ENCODE measurements around the gene ARHGAP42.
A peak's percentile ranks its signal among the peaks of the same experiment; 100 is the strongest.
"Not testable (repeated sequence)": the region's sequence is repeated elsewhere in the genome, so short reads cannot be mapped to it uniquely, and the experiment has no call there.

Gene ARHGAP42

DNA sequence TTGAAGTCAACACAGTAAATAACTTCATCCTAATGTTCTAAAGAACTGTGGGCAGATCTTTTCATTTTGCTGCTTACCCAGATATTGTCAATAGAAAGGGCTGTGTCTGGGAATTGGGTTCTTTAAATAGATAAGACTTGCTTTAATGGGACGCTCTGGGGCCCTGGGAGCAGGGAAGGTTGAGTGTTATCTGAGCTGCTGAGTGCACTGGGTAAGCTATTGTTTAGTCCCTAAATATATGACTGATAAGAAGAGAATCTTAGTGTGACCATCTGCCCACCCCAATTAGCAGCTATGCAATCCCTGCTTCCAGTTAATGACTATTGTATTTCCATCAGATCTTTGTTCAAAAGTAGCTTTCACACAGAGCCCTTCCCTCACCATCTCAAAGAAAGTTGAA is 44.4 kb downstream of the ARHGAP42 start:
- no peak for DNase-seq

DNA sequence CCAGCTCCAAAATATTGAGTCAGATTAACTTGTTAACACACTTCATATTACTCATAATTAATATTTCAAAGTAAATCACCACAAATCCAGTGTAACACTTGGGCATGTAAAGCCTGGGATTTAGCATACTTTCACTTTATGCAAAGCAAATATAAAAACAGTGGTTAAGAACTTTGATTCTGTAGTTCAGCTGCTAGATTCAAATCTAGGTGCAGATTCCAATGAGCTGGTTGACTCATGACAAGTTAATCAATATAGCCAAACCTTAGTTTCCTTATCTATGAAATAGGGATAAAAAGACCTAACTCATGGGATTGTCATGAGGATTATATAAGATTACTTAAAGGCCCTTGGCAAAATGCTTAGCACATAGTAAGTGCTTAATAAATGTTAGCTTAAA is 45.9 kb downstream of the ARHGAP42 start:
- DNase-seq = no peak

DNA sequence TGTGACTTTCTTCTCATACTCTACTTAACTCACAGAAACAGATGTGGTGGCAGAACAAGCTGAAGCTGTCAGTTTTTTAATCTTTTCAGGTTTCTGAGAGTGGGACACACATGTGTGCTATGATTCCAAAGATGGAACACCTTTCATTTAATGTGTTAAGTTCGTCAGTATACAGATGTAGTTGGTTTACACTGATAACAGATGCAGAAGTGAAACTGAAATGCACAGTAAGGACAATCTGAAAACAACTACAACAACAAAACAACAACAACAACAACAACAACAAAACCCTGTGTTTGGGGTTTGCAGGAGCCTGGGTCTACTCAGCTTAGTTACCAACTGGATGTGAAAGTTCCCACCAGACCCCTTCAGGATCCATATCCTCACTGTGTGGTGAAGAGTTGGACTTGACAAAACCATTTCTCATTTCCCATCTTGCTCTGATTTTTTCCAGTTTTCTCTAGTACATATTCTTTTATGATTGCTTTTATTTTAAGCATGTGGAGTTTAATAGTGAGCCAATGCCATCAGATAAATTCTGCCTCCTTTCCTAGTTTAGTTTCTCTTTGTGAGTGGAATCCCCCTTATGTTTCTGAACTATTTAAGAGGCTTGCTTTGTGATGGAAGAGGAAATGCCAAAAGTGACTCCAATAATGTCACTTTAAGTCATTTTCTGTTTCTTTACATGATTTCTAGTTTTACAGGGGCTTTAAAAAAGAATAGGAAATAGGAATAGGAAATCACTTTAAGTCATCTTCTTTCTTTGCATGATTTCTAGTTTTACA is 47.8 kb downstream of the ARHGAP42 start:
- DNase-seq = no peak

DNA sequence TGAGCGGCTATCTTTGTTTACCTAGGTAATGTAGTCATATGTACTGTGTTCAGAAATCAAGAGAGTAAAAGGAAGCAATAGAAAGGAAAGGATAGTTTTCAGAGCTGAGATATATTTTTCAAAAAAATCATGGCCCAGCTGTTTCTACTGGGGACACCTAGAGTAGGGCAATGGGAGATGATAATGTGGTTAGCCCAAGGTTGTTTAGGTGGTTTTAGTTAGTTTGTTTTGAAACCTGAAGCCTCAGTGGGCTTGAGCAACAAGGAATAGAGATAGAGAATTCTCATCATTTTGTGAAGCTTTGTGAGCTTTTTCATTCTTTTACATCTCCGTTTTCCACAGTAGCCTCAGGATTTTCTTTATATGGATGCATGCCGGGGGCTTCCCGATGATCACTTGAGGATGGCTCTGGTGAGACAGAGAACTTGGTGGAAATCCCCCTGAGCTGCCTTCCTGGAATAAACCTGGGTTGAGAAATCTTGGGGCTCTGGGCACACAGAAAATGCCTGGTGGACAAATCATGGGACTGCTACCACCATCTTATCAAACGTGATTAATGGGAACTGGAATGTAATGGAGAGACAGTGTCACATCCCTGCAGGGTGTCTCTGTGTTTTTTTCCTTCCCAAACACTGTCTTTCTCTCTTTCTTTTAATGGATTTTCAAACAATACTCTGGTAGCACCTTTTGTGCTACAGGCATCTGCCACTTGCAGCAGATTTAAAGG is 49.0 kb downstream of the ARHGAP42 start:
- DNase-seq = no peak

DNA sequence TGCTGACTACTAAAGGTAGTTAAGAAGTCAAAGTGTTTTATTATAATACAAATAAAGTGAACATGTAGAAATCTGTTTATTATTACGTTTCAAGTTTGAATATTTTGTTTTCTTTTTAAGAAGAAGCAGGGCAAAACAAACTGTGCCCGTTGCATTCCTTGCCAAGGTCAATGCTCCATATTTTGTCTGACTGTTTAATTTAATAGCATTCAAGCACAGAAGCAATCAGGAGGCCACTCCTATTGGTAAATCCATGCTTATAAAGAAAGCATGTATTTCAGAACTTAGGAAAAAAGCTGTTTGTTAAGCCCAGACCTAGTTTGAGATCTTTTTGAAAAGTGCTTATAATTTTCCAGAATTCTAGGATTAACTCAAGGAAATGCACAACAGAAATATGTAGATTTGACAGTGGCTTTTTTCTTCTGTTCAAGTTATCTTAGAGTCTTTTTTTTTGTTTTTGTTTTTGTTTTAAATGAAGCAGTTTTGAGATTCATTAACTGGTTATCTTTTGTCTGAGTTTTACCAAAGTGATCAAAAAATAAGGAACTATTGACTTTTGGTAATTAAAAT is 51.7 kb downstream of the ARHGAP42 start:
- no peak for DNase-seq

DNA sequence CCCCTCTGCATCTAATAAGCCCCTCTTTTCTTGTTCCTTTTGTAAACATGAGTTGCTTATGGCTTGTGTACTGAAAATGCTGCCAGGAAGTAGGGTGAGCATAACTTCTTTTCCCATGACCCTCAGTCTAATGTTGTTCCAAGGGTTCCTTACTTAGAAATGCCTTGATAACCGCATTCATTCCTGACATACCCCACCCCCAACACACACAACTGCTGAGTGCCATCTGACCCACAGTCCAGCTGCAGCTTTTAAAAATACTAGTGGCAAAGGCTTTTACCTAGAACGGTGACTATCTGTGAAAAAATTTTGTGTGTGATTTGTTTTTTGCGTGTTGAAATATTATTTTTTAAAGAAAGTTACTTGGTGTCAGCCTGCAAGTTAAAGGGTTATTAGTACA is 52.6 kb downstream of the ARHGAP42 start:
- no peak for DNase-seq

DNA sequence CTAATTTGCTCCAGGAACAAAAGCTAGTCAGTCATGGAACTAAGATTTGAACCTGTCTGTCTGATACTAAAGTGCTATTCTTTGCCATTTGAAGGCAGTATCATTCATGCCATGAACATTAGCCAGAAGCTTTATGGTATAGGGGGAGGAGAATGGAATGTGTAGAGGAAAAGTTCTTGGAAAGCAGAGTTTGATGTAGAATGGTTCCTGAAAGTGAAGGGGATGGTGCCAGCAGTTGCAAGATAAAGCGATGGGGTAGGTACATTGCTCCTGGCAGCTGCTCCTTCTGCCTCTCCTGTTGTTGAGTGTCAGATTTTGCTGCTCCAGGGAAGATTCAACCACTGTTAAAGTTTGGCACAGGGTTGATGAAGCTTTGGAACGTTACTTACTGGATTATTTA is 53.4 kb downstream of the ARHGAP42 start:
- DNase-seq = no peak

DNA sequence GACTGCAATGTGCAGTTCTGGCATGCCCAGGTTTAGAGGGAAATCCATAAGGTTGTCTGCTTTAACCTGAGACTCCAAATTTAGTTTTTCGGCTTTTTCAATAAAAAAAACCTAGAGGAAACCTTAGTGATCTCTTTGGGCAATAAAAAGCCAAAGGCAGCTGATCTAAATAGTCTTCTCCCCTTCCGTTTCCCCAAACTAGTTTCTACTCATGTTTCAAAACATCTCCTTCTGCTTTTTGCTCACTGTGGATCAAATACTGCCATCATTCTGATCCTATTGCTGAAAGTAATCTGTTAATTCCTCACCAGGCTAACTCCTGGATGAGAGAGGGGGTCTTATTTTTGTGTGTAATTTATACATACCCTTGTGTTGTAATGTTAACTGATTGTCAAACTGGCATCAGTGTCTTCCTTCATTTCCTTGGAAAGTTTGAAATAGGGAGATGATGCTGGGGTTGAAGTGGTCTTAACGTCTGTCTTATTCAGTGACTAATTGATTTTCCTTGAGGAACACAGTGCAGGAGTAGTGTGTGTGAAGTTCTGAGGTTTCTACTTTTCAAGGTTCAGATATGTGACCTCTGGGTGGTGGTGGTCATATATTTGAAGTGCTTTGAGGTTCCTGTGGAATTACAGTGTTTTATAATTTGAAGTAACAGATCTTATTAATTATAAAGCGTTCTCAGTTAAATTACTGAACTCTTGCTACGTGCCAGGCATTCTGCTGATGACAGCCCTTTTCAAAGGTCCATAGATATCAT is 55.0 kb downstream of the ARHGAP42 start:
- DNase-seq = no peak

DNA sequence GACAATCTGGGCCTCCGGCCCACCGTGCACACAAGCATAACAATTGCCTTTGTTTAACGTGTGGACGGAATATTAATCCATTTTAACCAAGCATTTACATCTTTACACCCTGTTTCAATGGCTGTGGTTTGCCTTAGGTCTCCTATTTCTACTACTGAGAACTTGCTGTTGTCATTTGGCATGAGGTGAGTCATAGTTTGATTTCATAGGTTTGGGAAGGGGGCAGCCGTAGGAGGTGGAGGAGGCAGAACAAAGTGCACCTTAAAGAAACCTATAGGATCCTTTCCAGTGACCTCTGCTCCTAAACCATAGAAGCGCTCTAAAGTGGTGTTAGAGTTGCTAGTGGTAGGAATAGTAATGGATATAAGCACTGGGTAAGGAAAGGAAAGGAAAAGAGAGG is 59.4 kb downstream of the ARHGAP42 start:
- DNase-seq = no peak

DNA sequence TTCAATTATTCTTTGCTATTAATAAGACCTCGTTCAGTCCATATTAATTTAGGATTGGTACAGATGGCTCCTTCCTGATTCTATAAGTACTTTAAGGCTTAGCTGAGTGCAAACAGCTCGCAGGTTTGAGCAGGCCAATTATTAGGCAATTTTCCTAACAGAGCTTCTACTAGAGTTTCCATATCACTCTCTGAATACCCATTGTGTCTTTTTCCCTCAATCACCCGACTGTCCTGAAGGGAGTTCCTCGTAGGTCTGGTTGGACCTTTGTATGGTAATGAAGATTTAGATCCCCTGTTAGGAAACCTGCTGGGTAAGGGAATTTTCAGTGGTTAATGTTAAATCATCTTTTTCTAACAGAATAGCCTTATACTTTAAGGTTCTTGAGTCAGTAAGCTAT is 61.1 kb downstream of the ARHGAP42 start:
- DNase-seq = no peak

DNA sequence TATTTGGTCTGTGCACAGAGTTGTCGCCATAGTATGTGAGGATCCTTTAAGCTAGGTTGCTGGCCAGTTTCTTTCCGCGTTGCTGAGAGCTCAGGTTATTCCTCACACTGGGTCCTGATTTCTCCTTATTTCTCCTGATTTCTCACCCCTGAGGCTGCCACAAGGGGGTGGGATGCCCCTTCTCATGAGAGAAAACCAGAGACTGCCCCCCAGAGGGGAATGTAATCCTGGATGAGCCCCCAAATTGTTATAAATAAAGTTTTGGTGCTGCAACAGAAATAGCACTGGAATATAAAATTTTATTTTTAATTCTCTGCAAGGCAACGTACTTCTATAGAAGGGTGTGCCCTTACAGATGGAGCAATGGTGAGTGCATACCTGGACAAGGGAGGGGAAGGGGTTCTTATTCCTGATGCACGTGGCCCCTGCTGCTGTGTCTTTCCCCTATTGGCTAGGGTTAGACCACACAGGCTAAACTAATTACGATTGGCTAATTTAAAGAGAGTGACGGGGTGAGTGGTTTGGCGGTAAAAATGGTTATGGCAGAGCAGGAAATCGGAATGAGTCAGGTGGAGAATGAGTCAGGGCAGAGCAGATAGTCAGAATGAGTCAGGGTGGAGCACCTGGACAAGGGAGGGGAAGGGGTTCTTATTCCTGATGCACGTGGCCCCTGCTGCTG is 62.9 kb downstream of the ARHGAP42 start:
- DNase-seq = peak in 1 of 5 experiments; percentile 6

DNA sequence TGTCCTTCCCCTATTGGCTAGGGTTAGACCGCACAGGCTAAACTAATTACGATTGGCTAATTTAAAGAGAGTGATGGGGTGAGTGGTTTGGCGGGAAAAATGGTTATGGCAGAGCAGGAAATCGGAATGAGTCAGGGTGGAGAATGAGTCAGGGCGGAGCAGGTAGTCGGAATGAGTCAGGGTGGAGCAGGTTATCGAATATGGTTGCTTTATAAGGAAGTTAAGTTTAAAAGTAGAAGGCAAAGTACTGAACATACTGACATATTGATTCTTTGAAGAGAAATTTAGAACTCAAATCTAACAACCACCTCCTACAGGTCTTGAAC is 63.4 kb downstream of the ARHGAP42 start:
- not testable (repeated sequence) for DNase-seq

DNA sequence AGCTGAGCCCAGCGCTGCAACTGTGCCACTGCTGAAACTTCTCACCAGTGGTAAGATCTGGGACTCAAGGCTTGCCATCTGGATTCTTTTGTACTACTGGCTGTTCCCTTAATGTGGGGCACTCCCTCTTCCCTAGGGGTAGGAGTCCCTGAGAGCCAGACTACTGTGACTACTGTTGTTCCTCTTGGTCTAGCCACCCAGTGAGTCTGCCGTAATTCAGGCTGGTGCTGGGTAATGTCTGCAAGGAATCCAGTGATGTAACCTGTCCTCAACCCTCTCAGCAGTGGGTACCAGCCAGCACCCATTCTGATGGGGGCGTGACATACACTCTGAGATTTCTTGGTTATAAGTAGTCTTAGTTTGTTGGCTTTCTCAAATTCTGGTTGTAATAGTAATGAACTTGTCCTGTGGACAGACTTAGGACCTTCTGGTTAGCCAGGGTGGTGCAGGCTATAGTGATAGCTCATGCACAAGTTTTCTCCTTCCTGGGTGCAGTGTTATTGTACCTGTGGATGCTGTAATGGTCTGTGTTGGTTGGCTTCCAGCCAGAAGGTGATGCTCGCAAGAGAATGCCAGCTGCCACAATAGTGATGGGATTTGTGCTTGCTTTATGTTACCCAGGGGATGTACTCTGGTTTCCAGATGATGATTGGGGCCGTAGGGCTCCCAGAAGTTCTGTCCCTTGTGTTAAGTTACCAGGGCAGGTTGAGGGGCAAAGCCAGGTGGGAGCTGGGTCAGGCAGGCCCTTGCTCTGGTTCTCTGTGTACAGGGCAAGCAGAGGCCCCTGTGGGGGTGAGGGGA is 65.5 kb downstream of the ARHGAP42 start:
- no peak for DNase-seq

DNA sequence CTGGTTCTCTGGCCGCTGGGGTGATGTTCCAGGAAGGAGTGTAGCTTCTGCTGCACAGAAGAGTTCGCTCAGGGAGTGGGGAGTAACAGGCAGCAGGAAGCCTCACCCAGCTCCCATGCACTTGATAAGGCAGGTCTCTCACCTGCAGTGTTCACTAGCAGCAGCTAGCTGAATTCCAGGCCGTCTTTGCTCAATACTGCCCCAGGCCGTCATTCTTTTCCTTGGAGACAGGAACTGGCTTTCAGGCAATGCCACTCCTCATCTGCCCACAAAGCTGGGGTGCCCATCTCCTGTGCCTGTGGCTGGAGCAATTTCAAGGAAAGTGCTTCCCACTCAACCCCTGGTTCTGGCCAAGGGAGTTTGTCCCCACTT is 66.1 kb downstream of the ARHGAP42 start:
- no peak for DNase-seq

DNA sequence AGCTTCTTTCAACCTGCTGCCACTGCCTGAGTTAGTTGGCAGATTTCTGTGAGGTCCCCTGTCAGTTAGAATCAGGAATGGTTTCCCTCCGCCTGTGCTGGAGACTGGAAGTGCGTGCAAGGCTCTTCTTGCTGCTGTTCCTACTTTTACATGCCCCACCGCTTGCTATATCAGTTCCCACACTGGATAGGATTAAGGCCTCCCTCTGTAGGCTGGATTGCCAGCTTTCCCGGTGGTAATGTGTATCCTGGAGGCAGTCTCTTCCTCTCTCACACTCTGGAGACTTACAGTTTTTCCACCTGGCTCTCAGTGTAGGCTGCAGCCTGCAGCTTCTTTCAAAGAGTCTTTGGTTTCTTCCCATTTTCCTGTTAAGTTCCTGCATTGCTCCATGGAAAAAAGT is 66.5 kb downstream of the ARHGAP42 start:
- DNase-seq = no peak

DNA sequence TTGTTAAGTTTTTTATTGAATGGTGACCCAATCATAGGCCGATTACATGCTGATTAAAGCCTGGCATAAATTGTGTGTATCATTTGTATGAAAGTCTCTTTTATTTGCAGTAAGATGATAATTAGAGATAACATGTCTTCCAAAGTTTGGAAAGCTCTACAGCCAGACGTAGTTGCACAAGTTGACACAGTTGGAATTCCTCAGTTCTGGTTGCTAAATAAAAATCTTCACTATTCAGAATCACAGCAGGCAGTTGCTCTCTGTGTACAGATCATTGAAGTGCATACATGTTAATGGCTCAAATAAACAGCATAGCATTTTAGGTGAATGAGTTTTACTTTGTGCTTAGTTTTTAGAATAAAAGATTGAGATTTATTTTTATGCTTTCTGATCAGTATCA is 69.5 kb downstream of the ARHGAP42 start:
- DNase-seq = no peak

DNA sequence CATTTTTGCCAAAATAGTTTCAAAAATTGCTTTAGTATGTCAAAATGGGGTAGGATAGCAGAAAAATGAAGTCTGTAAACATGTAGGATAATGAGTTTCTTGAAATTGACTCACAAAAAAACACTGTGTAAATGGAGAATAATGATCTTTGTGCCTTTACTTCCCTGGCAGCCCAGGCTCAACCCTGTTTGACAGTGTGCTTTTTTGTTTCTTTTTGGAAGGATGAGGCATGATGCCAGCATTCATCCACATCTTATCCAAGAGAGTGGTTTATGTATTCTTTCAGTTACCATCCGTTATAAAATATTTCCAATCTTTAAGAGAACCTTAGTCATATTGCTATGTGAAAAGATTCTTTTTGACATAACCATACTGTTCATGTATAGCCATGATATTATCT is 70.6 kb downstream of the ARHGAP42 start:
- DNase-seq = no peak

DNA sequence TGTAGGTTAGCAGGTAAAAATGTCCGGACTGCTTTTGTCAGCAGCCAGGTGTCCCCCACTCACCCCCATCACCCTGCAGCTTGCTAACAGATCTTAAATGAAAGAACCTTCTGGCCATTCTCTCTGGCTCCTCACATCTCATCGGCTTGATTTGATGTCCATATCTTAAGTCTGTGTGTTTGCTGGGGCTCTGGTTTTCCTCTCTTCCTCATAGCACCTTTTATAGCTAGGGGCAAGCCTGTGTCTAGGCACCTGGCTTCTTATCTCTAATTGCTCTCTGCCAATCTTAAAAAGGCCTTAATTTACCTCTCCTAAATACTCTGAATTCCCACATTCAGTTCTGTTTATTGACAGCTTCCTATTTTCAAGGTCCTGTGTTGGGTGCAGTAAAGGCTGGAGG is 72.0 kb downstream of the ARHGAP42 start:
- DNase-seq = no peak

DNA sequence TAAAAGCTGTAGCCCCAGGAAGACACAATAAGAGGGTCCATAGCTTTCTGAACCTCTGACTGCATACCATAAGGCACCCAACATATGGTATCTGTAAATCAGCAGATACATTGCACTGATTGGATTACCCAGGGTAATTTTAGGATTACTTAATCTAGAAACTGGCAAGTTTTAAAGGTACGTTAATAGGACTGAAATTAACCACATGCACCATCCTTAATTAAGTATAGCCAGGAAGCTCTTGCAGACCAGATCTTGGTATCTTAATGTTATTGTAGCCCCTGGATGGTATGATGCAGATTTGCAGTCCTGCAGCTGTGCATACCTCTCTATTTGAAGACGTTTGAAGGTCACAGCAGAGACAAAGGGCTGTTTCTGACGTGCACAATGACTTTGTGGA is 72.8 kb downstream of the ARHGAP42 start:
- no peak for DNase-seq

DNA sequence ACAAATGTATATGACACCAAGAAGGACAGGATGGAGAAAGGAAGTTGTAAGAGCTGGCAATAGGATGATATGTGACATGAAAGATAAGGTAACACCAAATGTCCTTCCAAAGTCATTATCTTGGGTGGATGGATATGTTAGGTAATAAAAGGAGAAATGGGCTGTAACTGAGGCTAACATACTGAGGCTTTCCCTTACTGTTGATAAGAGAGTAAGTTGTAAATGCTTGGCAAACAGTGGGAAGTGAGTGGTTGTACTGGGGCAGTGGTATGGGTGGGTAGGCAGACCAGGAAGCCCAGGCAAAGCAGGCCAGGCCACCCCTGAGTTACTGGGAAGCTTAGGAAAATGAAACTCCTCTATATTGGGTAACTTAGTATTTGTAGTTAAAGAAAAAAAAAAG is 73.7 kb downstream of the ARHGAP42 start:
- no peak for DNase-seq

DNA sequence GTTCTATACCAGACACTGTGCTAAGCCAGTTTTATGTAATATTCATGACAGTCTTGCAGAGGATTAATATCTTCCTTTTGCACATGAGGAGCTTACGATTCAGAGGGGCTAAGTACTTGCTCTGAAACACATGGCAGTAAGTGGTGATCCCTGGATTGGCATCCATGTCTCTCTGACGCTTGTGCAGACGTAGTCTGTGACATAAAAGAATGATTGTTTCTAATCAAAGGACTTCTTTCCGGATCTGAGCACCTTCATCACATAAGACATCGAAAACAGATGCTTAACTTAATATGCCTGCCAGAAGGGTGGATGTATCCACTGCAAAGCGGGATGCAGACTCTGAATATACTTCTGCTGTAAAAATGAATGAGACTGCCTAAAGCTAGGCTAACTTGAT is 74.8 kb downstream of the ARHGAP42 start:
- no peak for DNase-seq

DNA sequence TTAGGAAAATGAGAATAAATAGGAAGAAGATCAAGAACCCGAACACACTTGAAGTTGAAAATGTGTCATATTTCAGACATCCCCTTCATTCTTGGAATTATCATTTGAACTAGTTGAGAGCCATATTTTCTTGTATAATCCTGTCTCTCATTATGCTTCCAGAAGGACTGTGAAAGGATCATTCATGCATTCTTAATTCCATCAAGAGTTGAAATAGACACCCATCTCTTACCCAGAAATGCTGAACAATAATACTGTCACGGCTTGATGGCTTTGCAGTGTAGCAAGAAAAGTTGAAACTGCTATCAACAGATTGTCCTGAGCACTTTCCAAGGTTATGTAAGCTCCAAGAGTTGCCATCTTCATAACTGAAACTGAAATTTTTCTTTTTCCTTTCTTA is 79.7 kb downstream of the ARHGAP42 start:
- no peak for DNase-seq
